ENCODE measurements around the gene RPL34.
"Not testable (repeated sequence)": the region's sequence is repeated elsewhere in the genome, so short reads cannot be mapped to it uniquely, and the experiment has no call there.

Gene RPL34

DNA sequence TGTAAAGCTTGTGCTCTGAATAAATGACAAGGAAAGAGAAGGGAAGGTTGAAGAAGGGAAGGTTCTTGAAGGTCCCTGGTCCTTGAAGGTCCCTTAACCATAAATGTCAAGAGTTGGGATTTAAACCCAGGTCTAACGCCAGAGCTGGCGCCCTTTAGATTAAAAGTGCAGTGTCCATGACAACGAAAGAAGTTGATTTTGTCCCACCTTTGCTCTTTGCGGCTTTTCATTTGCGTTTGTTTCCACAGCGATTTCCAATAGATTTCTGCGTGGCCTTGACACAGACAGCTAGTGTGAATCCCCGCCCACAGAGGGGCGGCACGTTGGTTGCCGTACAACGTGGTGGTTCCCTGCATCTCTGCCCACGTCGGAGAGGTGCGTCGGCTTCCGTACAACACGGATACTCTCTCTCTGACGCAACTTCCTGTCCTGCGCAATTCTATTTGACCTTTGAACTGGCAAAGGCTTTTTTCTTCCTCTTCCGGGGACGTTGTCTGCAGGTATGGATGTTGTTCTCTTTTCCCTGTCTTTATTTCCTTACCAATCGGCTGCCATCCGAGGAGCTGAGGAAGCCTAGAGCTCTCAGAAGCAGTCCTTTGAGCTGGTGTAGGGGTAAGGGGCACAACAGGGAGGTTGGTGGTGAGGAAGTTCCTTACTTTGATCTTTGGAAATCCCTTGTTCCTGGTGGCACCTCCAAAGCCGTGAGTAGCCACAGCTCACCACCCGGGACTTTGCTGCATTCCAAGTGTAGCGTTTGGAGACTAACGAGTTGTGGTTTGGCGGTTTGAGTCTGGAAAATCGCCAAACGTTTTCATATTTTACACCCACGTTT is at the start of gene RPL34:
RPL34 (plus strand) TSS at position 476 of the 832 bp plus-strand sequence. CDS start 1,384 bp downstream, outside the sequence.
- DNase-seq, result peak; percentile 94

DNA sequence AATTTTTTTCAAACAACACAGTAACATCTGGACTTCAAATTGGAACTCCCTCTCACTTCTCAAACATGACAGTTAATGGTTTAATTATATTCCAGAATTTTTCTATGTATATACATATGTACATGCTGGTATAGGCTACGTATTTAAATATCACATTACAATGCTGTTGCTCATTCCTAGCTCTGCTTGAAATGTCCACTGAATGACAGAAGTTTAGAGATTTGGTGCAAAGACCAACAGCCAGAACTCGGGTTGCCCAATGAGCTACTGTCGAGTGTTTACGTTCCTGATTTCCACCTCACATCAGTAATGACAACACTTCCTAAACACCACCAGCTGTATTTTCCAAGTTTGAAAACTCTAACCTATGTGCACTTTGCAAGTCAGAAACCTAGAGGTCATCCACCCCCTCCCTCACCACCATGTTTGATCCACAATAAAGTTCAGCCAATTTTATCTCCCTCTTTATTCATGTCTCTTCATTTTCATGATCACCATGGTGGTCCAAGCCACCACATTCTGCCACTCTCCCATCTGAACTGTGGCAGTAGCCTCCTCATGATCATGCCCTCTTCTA is 49.3 kb upstream of the RPL34 start:
- DNase-seq, result no peak

DNA sequence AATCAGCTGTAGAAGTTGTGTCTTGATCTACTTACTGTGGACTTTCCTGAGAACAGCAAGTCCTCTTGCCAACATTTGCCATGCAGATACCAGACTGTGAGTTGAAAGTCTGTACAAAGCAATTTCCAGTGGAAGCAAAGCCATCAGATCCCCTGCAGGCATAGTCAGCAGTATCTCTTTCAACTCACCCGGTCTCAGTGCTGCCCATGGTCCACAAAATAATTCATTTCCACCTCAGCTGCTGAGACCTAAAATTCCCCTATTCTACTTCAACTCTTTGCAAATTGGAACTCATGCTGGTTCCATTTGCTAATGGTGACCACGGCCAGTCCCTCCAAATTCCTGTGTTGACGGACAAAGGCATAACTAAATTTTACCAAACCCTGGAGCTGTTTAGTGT is 46.0 kb upstream of the RPL34 start:
- no peak for DNase-seq

DNA sequence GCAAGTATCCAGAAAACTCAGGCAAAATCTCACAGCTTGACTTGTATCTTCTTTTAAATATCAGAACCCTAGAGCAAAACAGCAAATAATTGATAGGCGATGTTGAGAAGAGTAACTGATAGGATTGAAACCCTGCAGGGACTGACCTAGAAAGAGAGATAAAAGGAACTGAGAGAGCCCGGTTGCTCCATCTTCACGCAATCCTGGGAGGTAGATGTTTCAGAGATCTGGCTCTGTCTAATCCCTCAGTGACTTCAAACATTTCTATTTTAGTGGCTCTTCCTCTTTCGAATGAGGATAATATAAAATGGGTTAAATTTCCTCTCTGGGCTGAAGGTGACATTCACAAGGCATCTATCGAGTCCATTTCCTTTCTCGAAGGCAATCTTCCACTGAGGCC is 39.3 kb upstream of the RPL34 start:
- no peak for DNase-seq

DNA sequence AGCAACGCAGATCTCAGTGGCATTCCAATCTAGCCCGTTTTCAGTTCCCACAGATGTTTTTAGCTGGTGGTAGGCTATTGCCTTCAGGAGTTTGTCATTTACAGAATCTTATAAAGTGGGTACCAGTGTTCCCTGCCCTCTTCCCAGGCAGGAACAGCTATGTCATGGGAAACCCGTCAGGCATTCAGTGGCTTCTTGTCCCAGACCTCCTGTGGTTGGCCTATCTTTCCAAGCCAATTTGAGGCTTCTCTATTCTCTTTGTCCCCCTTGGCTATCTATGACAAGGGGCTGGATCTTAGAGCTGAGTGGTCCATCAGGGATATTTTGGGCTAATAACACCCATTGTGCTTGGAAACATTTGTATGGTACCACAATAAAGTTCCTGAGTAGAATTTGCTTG is 33.6 kb upstream of the RPL34 start:
- DNase-seq, result no peak

DNA sequence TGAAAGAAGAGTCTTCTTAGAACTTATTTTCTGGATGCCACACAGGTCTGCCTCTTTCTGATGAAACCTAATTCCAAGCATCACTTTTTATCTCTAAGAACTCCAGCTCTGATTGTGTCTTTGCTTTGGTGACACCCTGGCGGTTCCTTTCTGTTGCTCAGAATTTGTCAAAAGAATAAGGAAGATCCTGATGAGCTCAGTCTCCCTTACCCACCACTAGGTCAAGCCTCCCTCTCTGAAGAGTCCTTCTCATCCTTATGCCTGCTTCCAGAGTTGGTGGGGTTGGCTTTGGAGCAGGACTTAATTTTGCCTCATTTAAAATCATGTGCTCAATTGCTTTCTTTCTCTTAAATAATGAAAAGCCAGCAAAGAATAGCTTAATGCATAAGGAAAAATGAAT is 31.5 kb upstream of the RPL34 start:
- no peak for DNase-seq

DNA sequence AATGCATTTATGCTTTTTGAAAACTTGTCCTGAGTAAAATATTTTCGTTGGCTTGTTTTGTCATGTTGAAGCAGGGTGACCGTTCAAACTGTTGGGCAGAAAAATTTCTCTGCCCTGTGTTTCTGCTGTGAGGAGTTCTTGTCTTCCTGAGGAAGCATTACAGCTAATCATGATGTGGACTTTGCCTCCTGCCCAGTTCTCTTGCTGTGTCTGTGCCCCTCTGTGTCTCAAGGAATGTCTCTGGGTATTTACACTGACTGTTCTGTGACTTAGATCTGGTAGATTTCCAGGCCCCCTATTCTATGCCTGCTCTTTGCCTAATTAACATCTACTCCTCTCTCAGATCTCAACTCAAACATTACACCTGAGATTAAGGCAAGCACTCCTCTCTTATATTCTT is 30.4 kb upstream of the RPL34 start:
- no peak for DNase-seq

DNA sequence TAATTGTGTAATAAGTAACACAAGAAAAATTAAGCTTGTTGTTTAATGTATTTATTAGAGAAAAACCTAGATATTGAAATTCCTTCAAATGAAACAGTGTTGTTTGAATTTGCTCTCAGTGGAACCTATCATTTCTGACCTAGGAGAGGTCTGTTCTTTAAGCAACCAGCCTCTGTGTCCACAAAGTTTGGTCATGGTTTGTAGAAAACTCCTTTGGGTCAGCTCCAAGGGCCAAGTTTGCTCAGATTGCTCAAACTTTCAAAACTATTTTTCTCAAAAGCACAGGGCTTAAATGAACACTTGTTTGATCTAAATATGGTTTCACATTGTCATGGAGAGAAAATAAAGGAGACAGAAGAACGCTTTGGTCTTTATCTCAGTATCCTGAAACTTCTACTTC is 29.6 kb upstream of the RPL34 start:
- DNase-seq, result no peak

DNA sequence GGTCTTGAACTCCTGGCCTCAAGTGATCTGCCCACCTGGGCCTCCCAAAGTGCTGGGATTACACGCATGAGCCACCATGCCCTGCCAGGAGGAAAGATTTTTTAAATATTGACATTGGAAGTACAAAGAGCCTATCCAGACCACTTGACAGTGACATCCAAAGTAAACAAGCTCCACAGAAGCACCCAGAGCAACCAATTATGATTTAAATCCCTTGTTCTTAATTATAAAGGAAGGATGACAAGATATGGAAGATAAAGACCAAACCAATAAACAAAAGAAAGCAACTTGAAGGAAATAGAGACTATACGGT is 27.7 kb upstream of the RPL34 start:
- no peak for DNase-seq

DNA sequence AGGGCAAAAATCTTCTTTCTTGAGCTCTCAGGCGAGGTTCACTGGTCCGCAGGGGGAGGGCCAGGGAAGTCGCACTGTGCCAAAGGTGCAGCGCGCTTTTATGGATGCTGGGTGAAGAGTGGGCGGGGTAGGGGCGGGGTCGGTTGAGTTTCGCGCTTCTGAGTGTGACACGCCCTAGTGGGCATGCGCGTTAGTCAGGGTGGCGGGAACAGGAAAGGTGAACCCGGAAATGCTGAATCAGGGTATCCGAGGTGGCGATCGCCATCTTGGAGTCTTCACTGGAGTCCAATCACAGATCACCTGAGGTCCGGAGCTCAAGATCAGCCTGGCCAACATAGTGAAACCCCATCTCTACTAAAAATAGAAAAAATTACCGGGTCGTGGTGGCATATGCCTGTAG is 26.1 kb upstream of the RPL34 start:
- not testable (repeated sequence) for DNase-seq

DNA sequence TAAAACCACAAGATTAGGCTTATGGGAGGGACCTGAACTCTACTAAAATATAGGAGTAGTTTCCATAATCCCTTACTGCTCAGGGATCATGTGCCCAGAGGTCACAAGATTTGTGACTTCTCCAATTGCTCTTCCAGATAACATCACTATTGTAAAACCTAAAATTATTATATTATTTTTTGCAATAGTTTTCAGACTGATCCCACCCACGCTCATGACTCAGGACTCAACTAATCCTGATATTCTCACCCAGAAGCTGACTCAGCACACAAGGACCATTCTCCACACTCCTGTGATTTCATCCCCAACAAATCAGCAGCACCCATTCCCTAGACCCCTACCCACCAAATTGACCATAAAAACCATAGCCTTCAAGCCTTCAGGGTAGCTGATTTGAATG is 24.0 kb upstream of the RPL34 start:
- no peak for DNase-seq

DNA sequence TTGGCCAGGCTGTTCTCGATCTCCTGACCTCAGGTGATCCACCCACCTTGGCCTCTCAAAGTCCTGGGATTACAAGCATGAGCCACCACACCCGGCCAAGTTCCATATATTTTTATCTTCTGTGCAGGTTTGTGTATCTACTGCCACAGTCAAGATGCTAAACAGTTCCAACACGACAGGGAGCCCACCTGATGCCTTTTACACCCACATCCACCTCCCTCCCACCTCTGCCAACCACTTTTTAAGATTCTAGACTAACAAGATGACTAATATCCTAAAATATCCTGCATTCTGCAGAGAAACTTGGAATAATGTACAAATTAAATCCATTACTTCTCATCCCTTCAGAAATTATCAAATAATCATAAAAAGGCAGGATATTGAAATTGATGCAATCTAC is 19.3 kb upstream of the RPL34 start:
- DNase-seq, result no peak

DNA sequence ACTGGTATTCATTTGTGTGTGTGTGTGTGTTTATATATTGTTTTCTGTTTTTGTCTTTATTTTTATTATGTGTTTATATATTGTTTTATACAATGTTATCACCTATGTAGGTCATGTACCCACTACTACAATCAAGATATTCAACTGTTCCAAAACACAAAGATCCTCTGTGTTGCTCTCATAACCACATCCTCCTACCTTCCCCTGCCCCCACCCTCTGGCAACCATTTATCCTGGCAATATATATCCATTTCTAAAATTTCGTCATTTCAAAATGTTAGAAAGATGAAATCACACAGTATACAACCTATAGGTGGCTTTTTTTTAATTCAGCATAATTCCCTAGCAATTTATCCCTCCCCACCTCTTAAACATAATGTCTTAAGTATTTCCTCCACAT is 18.8 kb upstream of the RPL34 start:
- DNase-seq, result no peak

DNA sequence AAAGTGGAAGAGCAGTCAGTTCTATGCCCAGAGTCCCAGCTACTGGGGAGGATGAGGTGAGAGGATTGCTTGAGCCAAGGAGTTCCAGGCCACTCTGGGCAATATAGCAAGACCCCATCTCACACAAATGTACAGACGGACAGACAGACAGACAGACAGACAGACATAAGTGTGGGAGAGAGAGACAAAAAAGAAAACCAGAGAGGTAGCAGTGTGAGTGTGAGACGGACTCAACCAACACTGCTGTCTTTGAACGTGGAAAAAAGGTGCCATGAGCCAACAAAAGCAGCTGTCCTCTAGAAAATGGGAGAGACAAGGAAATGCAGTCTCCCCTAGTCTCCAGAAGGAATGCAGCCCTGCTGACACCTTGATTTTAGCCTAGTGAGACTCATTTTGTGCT is 18.2 kb upstream of the RPL34 start:
- DNase-seq, result no peak

DNA sequence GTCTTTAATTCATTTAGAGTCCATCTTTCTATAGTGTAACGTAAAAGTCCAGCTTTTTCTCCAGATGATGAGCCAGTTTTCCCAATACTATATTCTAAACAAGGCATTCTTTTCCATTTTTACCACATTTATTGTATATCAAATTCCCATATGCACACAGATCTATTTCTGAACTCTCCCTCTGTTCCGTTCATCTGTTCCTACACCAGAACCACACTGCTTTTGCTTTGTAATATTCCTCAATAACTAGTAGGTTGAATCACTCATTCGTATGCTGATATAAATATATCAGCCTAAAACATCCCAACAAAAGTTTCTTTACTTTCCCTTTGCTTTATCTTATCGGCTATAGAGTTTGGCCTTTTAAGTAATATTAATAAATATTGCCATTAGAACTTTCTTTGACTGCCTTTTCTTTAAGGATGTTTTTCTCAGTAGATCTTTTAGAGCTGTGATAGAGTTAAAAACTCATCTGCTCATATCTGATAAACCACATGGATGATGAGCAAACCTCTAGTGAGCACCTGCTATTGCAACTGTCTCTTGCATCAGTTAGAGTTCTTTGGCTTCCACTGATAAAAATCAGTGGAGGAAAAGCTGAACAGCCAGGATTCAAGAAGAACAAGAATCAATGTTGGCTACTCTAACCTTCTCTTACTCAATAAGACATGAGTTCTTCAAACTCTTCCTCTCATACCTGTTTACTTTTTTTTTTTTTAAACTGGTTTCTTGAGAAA is 13.1 kb upstream of the RPL34 start:
- no peak for DNase-seq

DNA sequence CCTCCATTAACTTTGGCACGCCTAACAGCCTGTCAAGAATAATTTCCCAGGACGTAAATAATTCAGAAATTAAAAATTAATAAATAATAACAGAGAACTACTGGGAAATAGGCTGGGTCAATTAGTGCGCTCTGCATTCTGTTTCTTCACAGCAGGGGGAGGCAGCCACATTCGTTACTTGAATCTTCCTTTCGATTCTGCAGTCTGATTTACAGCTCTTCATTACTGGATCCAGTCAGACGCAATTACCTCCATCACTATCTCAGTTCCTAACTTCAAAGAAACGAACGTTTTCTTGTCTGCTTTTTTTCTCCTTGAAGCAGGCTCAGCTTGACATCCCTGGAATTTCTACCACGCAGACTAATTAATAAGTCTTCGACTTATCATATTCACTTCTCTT is 9.0 kb upstream of the RPL34 start:
- no peak for DNase-seq

DNA sequence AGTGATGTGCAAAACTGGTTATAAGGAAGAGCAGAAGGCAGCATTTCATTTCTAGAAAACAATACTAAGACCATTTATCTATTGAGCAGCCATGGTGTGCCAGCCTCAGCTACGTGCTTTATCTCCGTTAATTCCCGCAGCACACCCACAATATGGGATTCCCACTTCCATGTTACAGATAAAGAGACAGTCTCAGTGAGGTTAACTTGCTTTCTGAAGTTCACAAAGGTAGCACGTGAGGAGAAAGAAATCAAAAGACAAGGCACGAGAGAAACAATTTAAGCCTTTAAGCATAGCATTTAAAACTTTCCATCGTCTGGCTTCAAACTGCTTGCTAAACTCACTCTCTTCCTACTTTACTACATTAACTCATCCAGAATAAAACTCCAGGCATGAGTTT is 8.0 kb upstream of the RPL34 start:
- DNase-seq, result no peak

DNA sequence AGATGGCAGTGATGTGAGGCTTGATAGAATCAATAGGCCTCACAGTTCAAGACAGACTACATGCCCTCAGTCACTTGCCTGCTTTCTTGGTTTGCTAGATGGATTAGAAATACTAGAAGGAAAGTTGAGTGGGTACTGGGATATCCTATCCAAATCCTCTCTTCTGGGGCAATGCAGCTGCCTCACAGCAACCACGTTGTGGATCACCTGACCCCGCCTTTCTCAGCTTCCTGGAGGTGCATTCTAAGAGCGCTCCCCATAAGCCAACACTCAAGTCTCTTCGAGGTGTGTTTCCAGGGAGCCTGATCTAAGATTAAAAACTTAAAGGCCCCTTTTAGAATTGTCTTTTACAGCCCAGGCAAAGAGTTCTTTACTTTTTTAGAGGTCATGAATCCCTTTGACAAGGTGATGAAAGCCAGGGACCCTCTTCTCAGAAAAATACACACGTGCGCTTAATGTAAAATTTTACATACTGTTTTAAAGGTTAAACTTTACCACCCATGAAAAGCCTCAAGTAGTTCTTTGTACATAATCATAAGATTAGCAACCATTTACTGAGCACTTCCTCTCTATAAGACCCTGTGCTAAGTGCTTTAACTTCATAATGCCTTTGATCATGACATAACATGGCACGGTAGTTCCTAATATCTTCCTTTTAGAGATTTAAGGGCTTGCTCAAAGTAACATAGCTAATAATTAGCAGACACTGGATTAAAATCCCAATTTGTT is 840 bp upstream of the RPL34 start:
- peak; percentile 61 for DNase-seq

DNA sequence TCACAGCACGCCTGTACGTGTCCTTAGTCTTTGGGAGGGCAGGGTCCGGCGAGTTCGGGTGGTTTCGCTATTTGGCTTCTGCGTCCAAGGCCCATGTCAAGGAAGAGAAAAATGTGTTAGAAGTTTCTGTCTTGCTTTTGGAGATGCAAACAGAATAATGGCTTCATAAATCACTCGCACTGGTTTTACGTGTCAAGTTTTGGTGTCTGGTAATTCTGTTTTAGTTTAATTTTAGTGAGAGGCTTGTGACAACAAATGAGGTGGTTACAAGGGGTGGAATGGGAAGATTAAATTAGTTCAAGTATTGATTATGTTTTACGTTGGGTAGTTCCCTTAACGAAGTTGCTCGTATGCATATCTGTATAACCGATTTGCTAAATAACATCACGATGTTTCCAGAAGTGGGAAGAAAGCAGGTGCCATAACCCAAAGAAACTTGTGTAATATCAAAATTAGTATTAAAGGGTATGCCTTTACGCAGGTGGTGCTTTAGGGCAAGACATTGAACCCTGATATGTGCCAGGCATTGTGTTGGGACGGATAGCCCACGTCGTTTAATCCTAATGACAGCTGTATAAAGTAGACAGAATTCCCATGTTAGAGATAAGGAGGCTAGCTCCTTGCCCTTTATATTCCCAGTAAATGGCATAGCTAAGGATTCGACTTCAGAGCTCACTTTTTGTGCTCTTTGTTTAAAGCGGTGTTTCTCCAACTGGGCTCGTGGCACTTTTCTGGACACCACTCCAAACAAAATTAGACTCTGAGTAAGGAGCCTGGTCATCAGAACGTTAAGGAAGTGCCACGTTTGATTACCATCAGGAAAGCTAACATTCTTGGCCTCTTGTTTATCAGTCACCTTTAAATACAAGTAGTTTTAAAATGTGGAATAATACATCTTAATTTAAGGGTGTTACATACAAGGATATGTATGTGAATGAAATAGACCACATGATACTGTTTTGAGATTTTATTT is 843 bp downstream of the RPL34 start:
- DNase-seq, result no peak

DNA sequence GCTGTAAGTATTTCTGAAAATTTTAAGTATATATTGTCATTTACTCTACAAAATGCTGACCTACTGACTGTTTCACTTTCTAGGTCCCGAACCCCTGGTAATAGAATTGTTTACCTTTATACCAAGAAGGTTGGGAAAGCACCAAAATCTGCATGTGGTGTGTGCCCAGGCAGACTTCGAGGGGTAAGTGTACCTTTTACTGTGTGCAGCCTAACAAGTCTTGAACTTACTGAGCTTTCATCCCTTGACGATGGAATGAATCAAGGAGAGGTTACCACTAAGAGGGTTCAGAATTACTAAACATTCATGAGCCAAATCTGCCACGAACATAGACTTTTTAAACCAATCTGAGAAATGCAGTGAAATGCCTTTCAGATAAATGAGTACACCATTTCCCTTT is 1.6 kb downstream of the RPL34 start:
- DNase-seq, result no peak

DNA sequence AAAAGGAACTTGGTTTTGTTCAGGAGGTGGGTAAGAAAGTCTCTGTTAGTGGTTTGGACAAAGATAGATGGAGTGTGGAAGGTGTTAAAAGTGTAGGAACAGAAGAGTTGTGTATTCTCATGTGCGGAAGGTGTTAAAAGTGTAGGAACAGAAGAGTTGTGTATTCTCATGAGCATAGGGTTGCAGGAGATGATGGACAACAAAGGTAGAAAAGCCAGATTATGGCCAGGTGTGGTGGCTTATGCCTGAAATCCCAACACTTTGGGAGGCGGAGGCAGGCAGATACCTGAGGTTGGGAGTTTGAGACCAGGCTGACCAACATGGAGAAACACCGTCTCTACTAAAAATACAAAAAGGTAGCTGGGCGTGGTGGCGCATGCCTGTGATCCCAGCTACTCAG is 2.5 kb downstream of the RPL34 start:
- DNase-seq, result no peak

DNA sequence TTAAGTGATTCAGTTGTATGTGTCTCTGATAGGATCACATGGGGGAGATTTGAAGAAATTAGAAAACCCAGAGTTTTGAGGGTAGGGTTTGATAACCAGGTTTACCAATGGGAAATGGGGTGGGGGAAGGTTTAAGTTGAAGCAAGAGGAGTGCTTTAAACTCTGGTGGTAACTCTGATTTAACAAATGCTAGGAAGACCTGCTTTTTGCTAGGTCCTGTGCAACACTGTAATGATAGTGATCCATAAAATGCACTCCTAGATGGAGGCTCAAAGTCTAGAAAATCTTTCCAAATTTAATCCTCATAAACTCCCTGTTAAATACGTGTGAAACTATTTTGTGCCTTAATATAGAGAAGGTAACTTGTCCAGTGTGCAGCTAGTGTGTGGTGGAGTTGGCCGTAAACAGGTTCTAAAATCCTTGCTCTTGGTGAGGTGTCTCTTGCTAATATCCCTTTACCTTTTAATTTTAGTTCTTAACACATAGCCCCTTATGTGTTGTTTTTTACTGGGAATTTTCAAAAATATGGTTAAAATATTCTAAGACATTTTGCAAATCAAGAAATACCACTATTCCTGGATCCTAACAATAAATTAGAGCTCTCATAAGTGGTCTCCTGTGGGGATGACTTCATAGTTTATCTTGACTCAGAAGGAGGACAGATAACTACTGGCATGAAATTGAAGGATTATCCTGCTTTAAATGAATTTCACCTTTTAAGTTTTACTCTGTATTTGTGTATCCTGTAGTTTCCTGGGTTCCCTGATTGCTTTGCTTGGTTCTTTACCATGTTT is 4.1 kb downstream of the RPL34 start:
- DNase-seq, result no peak
